OCI-LY1 (cell line): Measurements from ENCODE around the gene SNRPA1.
A peak's percentile ranks its signal among the peaks of the same experiment; 100 is the strongest.

ENCODE experiments used
- H2AFZ ChIP-seq: fragments of 200-600 bp; sonication (generic), shearing (Covaris generic); 2 replicates; pipeline ENCODE4 v1.6.0; 2014; ENCODE audit warnings: antibody characterized with exemption, mild to moderate bottlenecking, low read length
- H3F3A ChIP-seq: fragments of 200-600 bp; sonication (generic), shearing (Covaris generic); 2 replicates; pipeline ENCODE4 v1.6.0; 2014; ENCODE audit warnings: mild to moderate bottlenecking, antibody characterized with exemption, low read length, moderate library complexity; ENCODE audit not compliant: insufficient read depth
- H3K27ac ChIP-seq: fragments of 200-600 bp; sonication (generic); 2 replicates; pipeline ENCODE4 v1.5.1; 2014; ENCODE audit warnings: low read length, mixed run types, mild to moderate bottlenecking, low read depth; ENCODE audit not compliant: poor library complexity, severe bottlenecking
- H3K27me3 ChIP-seq: fragments of 200-600 bp; sonication (generic); 2 replicates; pipeline ENCODE4 v1.6.0; 2014; ENCODE audit warnings: antibody characterized with exemption, mild to moderate bottlenecking, low read length, moderate library complexity; ENCODE audit not compliant: insufficient read depth
- H3K36me3 ChIP-seq: fragments of 200-600 bp; sonication (generic); 2 replicates; pipeline ENCODE4 v1.6.1; 2014; ENCODE audit warnings: mild to moderate bottlenecking, antibody characterized with exemption, low read length, moderate library complexity, mixed read lengths; ENCODE audit not compliant: insufficient read depth
- H3K4me1 ChIP-seq: fragments of 200-600 bp; sonication (generic); 2 replicates; pipeline ENCODE4 v1.5.1; 2014; ENCODE audit warnings: mild to moderate bottlenecking, low read length, moderate library complexity; ENCODE audit not compliant: insufficient read depth, severe bottlenecking
- H3K4me2 ChIP-seq: fragments of 200-600 bp; sonication (generic), shearing (Covaris generic); 2 replicates; pipeline ENCODE4 v1.6.1; 2014; ENCODE audit warnings: low read length
- H3K4me3 ChIP-seq: fragments of 200-600 bp; sonication (generic); 2 replicates; pipeline ENCODE4 v1.5.1; 2014; ENCODE audit warnings: low read length, low read depth, mild to moderate bottlenecking, mixed read lengths; ENCODE audit not compliant: poor library complexity, severe bottlenecking
- H3K79me2 ChIP-seq: fragments of 200-600 bp; shearing (Covaris generic); 2 replicates; pipeline ENCODE4 v1.6.1; 2016; ENCODE audit warnings: mixed run types, low read length, mixed read lengths; ENCODE audit not compliant: insufficient read depth
- H3K9ac ChIP-seq: fragments of 200-600 bp; sonication (generic), shearing (Covaris generic); 2 replicates; pipeline ENCODE4 v1.6.1; 2014; ENCODE audit warnings: mild to moderate bottlenecking, low read length, mixed read lengths
- H3K9me2 ChIP-seq: fragments of 200-600 bp; sonication (generic), shearing (Covaris generic); 2 replicates; pipeline ENCODE4 v1.6.1; 2014; ENCODE audit warnings: low read depth, mild to moderate bottlenecking, low read length, mixed read lengths
- H3K9me3 ChIP-seq: fragments of 200-600 bp; shearing (Covaris generic); 2 replicates; pipeline ENCODE4 v1.6.1; 2014; ENCODE audit warnings: low read length, mixed read lengths
- H4K20me1 ChIP-seq: fragments of 200-600 bp; sonication (generic), shearing (Covaris generic); 2 replicates; pipeline ENCODE4 v1.6.0; 2016; ENCODE audit warnings: mild to moderate bottlenecking, low read length; ENCODE audit not compliant: insufficient read depth
- CTCF ChIP-seq: fragments of 200-600 bp; sonication (generic), shearing (Covaris generic); IDR thresholded peaks from 2 replicates; pipeline ENCODE4 v1.5.1; 2017; ENCODE audit warnings: mild to moderate bottlenecking, antibody characterized with exemption, low read length, moderate library complexity, mixed read lengths
- EZH2 ChIP-seq: fragments of 200-600 bp; sonication (generic), shearing (Covaris generic); IDR thresholded peaks from 2 replicates; pipeline ENCODE4 v1.8.0; 2017; ENCODE audit warnings: borderline replicate concordance, mixed run types, mild to moderate bottlenecking, antibody characterized with exemption, low read length, moderate library complexity, mixed read lengths

Gene SNRPA1

GRCh38 chr15:101277038-101277822 is 17.8 kb downstream of the SNRPA1 start, which contains the start of gene SELENOS:
TSS of gene SELENOS (minus strand) at chr15:101277485. CDS start at chr15:101277417, 68 bp downstream.
- peak within 1 kb of the TSS; percentile 97 for H2AFZ ChIP-seq
- H3K9ac ChIP-seq = peak within 1 kb of the TSS; percentile 98
- H3K4me3 ChIP-seq = peak within 1 kb of the TSS; percentile 100
- no peak for TF ChIP-seq EZH2
- TF ChIP-seq CTCF = no peak
- peak within 1 kb of the TSS; percentile 100 for H3K4me2 ChIP-seq
- H3F3A ChIP-seq = no peaks in the 10 kb centered on the region
- H3K9me2 ChIP-seq = no peaks in the 10 kb centered on the region
- no peaks in the 10 kb centered on the region for H3K27me3 ChIP-seq
- peaks cover 19% of the 10 kb centered on the region for H3K4me1 ChIP-seq
- peaks cover 66% of the 10 kb centered on the region for H3K36me3 ChIP-seq
- peak within 1 kb of the TSS; percentile 13 for H3K27ac ChIP-seq
- H3K9me3 ChIP-seq = no peaks in the 10 kb centered on the region
- H3K79me2 ChIP-seq = peaks cover 8% of the 10 kb centered on the region; the same call in 1 of the 2 replicates
- no peaks in the 10 kb centered on the region for H4K20me1 ChIP-seq

- Histone ChIP-seq H3K27ac (peak overlapping the region; percentile 13), H3K36me3 (peaks cover 66% of the 10 kb centered on the region), H2AFZ (peak overlapping the region; percentile 97)
These were observed 18.5 kb downstream of the SNRPA1 start for GRCh38 chr15:101276501-101277037.

GRCh38 chr15:101275018-101275417 is 20.0 kb downstream of the SNRPA1 start:
- no peaks in the 10 kb centered on the region for H3K9me3 ChIP-seq
- no peaks in the 10 kb centered on the region for H3K27me3 ChIP-seq
- H3K4me1 ChIP-seq = peaks cover 19% of the 10 kb centered on the region
- no peaks in the 10 kb centered on the region for H3K9me2 ChIP-seq
- H3K79me2 ChIP-seq = peaks cover 8% of the 10 kb centered on the region; the same call in 1 of the 2 replicates
- no peak overlapping the region for H3K4me3 ChIP-seq
- no peak overlapping the region for H3K4me2 ChIP-seq
- no peaks in the 10 kb centered on the region for H4K20me1 ChIP-seq
- H3F3A ChIP-seq = no peaks in the 10 kb centered on the region
- no peak overlapping the region for H3K9ac ChIP-seq
- TF ChIP-seq EZH2 (no peak), CTCF (no peak)
- H3K27ac ChIP-seq = no peak overlapping the region
- peaks cover 67% of the 10 kb centered on the region for H3K36me3 ChIP-seq
- H2AFZ ChIP-seq = no peak overlapping the region

More at GRCh38 chr15:101276501-101277037, 18.5 kb downstream of the SNRPA1 start:
- Histone ChIP-seq H3K4me1 (peaks cover 19% of the 10 kb centered on the region), H3K4me3 (peak overlapping the region; percentile 100), H4K20me1 (no peaks in the 10 kb centered on the region), H3K9ac (peak overlapping the region; percentile 98), H3K79me2 (peaks cover 8% of the 10 kb centered on the region; the same call in 1 of the 2 replicates), H3K27me3 (no peaks in the 10 kb centered on the region), H3K4me2 (peak overlapping the region; percentile 100), H3K9me3 (no peaks in the 10 kb centered on the region), H3K9me2 (no peaks in the 10 kb centered on the region), H3F3A (no peaks in the 10 kb centered on the region)
- TF ChIP-seq EZH2 (no peak), CTCF (peak; percentile 52)
